HepG2 (cell line): ENCODE measurements around the gene NRIP2. TPM values are rescaled to one million over a fixed set of nuclear protein-coding genes. Genes with fewer than 3 reads are reported as not detected.
A peak's percentile ranks its signal among the peaks of the same experiment; 100 is the strongest.

Experiments used
- AHR ChIP-seq: IDR thresholded peaks from 2 replicates; pipeline ENCODE4 v1.6.1; 2018; ENCODE audit warnings: missing genetic modification reagents, missing compliant biosample characterization
- DMTF1 ChIP-seq: sonication (generic); formaldehyde crosslinking; IDR thresholded peaks from 2 replicates; pipeline ENCODE4 v1.4.0; 2020; ENCODE audit warnings: mild to moderate bottlenecking, missing genetic modification reagents
- ETV5 ChIP-seq: IDR thresholded peaks from 2 replicates; pipeline ENCODE4 v1.6.1; 2018; ENCODE audit warnings: missing biosample characterization, missing genetic modification reagents, inconsistent platforms, borderline replicate concordance
- HNF4A ChIP-seq: sonication (generic); formaldehyde crosslinking; IDR thresholded peaks from 2 replicates; pipeline ENCODE4 v1.4.0; 2020; ENCODE audit warnings: missing genetic modification reagents
- KDM3A ChIP-seq: IDR thresholded peaks from 2 replicates; pipeline ENCODE4 v1.6.1; 2018; ENCODE audit warnings: low read depth, missing compliant biosample characterization
- KDM6A ChIP-seq: IDR thresholded peaks from 2 replicates; pipeline ENCODE4 v1.6.1; 2016; ENCODE audit warnings: low read depth
- MIER2 ChIP-seq: IDR thresholded peaks from 2 replicates; pipeline ENCODE4 v1.6.1; 2016; ENCODE audit warnings: missing biosample characterization, missing genetic modification reagents
- POLR2A ChIP-seq, 2 experiments: IDR thresholded peaks; 2 replicates each; pipeline ENCODE4 v1.6.1; 2011; ENCODE audit warnings: low read depth in 2 of 2, low read length in 2 of 2, mild to moderate bottlenecking in 1 of 2, moderate library complexity in 1 of 2; ENCODE audit not compliant: insufficient read depth in 1 of 2
- RAD51 ChIP-seq: fragments of 450-650 bp; IDR thresholded peaks from 2 replicates; pipeline ENCODE4 v1.6.1; 2016; ENCODE audit warnings: borderline replicate concordance
- SIX1 ChIP-seq: sonication (generic); formaldehyde crosslinking; IDR thresholded peaks from 2 replicates; pipeline ENCODE4 v1.4.0; 2020; ENCODE audit warnings: missing genetic modification reagents, borderline replicate concordance
- STAT5B ChIP-seq: sonication (generic); formaldehyde crosslinking; IDR thresholded peaks from 2 replicates; pipeline ENCODE4 v1.4.0; 2020; ENCODE audit warnings: missing genetic modification reagents
- TARDBP ChIP-seq: sonication (generic); formaldehyde crosslinking; IDR thresholded peaks from 2 replicates; pipeline ENCODE4 v1.8.0; 2022; ENCODE audit warnings: mild to moderate bottlenecking, missing genetic modification reagents
- TFE3 ChIP-seq: IDR thresholded peaks from 2 replicates; pipeline ENCODE4 v1.6.1; 2016
- XRCC5 ChIP-seq: fragments of 200-400 bp; formaldehyde crosslinking; optimal IDR thresholded peaks from 2 replicates; pipeline ENCODE3; 2017; ENCODE audit warnings: mild to moderate bottlenecking, low read length
- YEATS4 ChIP-seq: sonication (generic); formaldehyde crosslinking; IDR thresholded peaks from 2 replicates; pipeline ENCODE4 v1.4.0; 2020; ENCODE audit warnings: missing genetic modification reagents, borderline replicate concordance
- ZFP37 ChIP-seq: sonication (generic); formaldehyde crosslinking; IDR thresholded peaks from 2 replicates; pipeline ENCODE4 v1.4.0; 2020; ENCODE audit warnings: missing genetic modification reagents, borderline replicate concordance
- ZIK1 ChIP-seq: sonication (generic); formaldehyde crosslinking; IDR thresholded peaks from 2 replicates; pipeline ENCODE4 v1.5.0; 2020; ENCODE audit warnings: mild to moderate bottlenecking, low read depth, missing genetic modification reagents, borderline replicate concordance
- ZNF18 ChIP-seq: sonication (generic); formaldehyde crosslinking; IDR thresholded peaks from 2 replicates; pipeline ENCODE4 v1.8.0; 2022; ENCODE audit warnings: mild to moderate bottlenecking, missing genetic modification reagents; ENCODE audit not compliant: insufficient replicate concordance
- ZNF225 ChIP-seq: sonication (generic); formaldehyde crosslinking; IDR thresholded peaks from 2 replicates; pipeline ENCODE4 v1.4.0; 2020; ENCODE audit warnings: mild to moderate bottlenecking, missing genetic modification reagents
- ZNF343 ChIP-seq: sonication (generic); formaldehyde crosslinking; IDR thresholded peaks from 2 replicates; pipeline ENCODE4 v1.4.0; 2020; ENCODE audit warnings: mild to moderate bottlenecking, missing genetic modification reagents
- ZNF605 ChIP-seq: sonication (generic); formaldehyde crosslinking; IDR thresholded peaks from 2 replicates; pipeline ENCODE4 v1.8.0; 2022; ENCODE audit warnings: mild to moderate bottlenecking, missing genetic modification reagents
- ZNF672 ChIP-seq: sonication (generic); formaldehyde crosslinking; IDR thresholded peaks from 2 replicates; pipeline ENCODE4 v1.8.1; 2022; ENCODE audit warnings: missing genetic modification reagents
- ZSCAN9 ChIP-seq: IDR thresholded peaks from 2 replicates; pipeline ENCODE4 v1.6.1; 2016; ENCODE audit warnings: borderline replicate concordance
- polyA plus RNA-seq, 8 experiments: library from polyadenylated mRNA; depleted of rRNA in 3 of 8; stranded (reverse) in 7 of 8; unstranded in 1 of 8; fragments of >200 nt; fragmentation: Illumina TruSeq in 4 of 8; extraction: Trizol in 4 of 8; gene quantifications; 2 replicates each; pipeline versions ENCODE4 v1.2.1 to v1.2.3, GENCODE V29; 2011 to 2016; ENCODE audit warnings: low read depth in 4 of 8, missing spikeins in 1 of 8, mixed read lengths in 1 of 8; ENCODE audit not compliant: insufficient read depth in 1 of 8
- total RNA-seq, 5 experiments: library from RNA; depleted of rRNA; stranded (reverse); fragments of >200 nt; fragmentation: Illumina TruSeq; extraction: Trizol; gene quantifications; 2 replicates each; pipeline ENCODE4 v1.2.3, GENCODE V29; 2016; ENCODE audit warnings: low read depth in 1 of 5

Gene NRIP2
- total and polyA plus RNA-seq, 2 of the 13 experiments (the other 11 are each of a cell fraction or from before 2014, with no cell fraction given): not detected

- TF ChIP-seq TFE3 (0 out of 2 replicates have a peak, but pooled peaks have one; percentile 18), RAD51 (no peak), XRCC5 (peak; percentile 67), ZSCAN9 (CRISPR knock-in tag) (no peak), ZNF672 (CRISPR knock-in tag) (no peak), YEATS4 (CRISPR knock-in tag) (peak; percentile 100), KDM3A (peak; percentile 88; the same call in 1 of the 2 replicates), ZIK1 (0 out of 2 replicates have a peak, but pooled peaks have one; percentile 68), HNF4A (peak; percentile 35), STAT5B (CRISPR knock-in tag) (no peak), KDM6A (CRISPR knock-in tag) (no peak; the same call in 1 of the 2 replicates), TARDBP (CRISPR knock-in tag) (peak; percentile 89), DMTF1 (CRISPR knock-in tag) (no peak), MIER2 (CRISPR knock-in tag) (no peak), ZFP37 (CRISPR knock-in tag) (peak; percentile 87), ZNF225 (peak; percentile 96), ETV5 (CRISPR knock-in tag) (peak; percentile 74), ZNF343 (CRISPR knock-in tag) (peak; percentile 84), POLR2A (IDR thresholded peaks at IDR 0.05; ENCODE audit: insufficient read depth in 1 of 2, low read depth in 2 of 2, low read length in 2 of 2) (peak; percentile 98 to 99), ZNF18 (CRISPR knock-in tag) (no peak), AHR (peak; percentile 96; the same call in 1 of the 2 replicates), SIX1 (CRISPR knock-in tag) (no peak; the same call in 1 of the 2 replicates), ZNF605 (peak; percentile 93)
Observed at GRCh38 chr12:2812290-2813213, 22.3 kb downstream of the NRIP2 start, which contains the start of gene ITFG2 (continued).
